ENCODE results near the gene CCDC33. TPM values are rescaled to one million over a fixed set of nuclear protein-coding genes. Genes with fewer than 3 reads are reported as not detected.
A peak's percentile ranks its signal among the peaks of the same experiment; 100 is the strongest.

Gene CCDC33
- total RNA-seq, 1 experiment from 2014 or later: 10.6 TPM

DNA sequence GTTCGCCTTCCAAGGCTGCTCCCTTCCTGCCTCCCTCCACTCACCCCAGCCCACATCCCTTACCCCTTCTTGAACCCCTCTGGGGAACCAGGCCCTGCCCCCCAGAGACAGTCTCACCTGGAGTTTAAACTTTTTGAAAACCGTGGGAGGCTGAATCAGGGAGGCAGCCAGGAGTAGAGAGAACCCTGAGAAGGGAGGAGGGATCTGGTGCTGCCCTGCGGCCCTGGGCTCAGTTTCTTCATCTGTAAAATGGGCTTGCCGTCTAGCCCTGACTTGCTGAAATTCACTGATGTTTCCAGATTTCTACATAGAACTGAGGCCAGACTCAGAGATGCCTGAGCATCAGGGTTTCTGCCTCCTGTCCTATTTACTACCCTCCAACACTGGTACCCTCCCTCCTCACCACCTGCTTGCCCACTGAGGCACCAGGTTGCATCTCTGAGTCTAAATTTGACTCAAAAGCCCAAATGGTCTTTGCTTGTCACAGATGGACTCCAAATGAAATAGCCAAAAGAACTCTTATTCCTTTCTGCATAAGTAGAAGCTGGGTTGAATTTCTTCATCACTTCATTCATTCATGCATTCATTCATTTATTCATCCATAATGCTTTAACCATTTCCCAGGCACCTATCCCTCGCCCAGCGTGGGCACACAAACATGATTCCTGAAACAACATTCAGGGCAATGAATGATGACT, 21.7 kb upstream of the CCDC33 start:
- Mint-ChIP-seq H3K9me3 (no peaks in the 10 kb centered on the region), H3K36me3 (peaks cover 8% of the 10 kb centered on the region; the same call in 1 of the 2 replicates), H3K27me3 (ENCODE audit: low read depth) (peaks cover 42% of the 10 kb centered on the region), H3K27ac (peak overlapping the region; percentile 81), H3K4me3 (peak overlapping the region; percentile 34), H3K4me1 (peaks cover 66% of the 10 kb centered on the region)
- ChIA-PET CTCF (interaction anchor here (1.0 to 1.9 kb wide), 5 partner anchors 12 to 108 kb away, joined by 3 to 13 read pairs (median 5); partner anchors contain the start of gene STRA6), POLR2A (interaction anchor here (1.0 kb wide), 1 partner anchor 105 kb away, joined by 4 read pairs; no protein-coding TSS in a partner anchor)
- TF ChIP-seq GTF2I (CRISPR knock-in tag; conservative IDR thresholded peaks at IDR 0.05): peak; percentile 99
- TF ChIP-seq OVOL2 (CRISPR knock-in tag; IDR thresholded peaks at IDR 0.05; ENCODE audit: borderline replicate concordance): no peak
- 0 out of 2 replicates have a peak, but pooled peaks have one; percentile 28 for TF ChIP-seq ZNF416 (CRISPR knock-in tag; IDR thresholded peaks at IDR 0.05)
- no peak for TF ChIP-seq E2F1 (CRISPR knock-in tag; IDR thresholded peaks at IDR 0.05)
- TF ChIP-seq, protein P1, sequence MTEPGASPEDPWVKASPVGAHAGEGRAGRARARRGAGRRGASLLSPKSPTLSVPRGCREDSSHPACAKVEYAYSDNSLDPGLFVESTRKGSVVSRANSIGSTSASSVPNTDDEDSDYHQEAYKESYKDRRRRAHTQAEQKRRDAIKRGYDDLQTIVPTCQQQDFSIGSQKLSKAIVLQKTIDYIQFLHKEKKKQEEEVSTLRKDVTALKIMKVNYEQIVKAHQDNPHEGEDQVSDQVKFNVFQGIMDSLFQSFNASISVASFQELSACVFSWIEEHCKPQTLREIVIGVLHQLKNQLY (CRISPR knock-in tag; IDR thresholded peaks at IDR 0.05): no peak
- no peak for TF ChIP-seq SMAD3 (CRISPR knock-in tag; IDR thresholded peaks at IDR 0.05; ENCODE audit: borderline replicate concordance)
- no peak for TF ChIP-seq ZBTB21 (CRISPR knock-in tag; IDR thresholded peaks at IDR 0.05; ENCODE audit: borderline replicate concordance)
- TF ChIP-seq ZNF263 (CRISPR knock-in tag; IDR thresholded peaks at IDR 0.05; ENCODE audit: low read depth): no peak
- no peak for ATAC-seq
- no peak for DNase-seq (ENCODE audit: low spot score)

DNA sequence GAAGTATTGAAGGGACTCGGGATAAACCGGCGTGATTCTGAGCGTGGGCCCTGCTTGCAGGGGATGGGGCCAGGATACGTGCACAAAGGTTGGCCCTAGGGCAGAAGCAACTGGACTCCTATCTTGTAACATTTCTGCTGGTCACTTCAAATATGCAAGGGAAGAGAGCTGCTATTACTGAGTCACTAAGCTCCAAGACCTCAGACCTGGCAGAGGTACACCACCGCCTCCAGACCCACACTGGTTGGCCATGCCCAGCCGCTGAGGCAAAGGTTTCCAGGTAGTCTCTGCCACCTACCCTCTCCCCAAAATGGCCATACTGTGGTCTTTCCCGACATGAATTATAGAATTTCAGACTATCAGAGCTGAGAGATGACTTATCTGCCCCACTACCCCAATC, 20.2 kb upstream of the CCDC33 start:
- peaks cover 52% of the 10 kb centered on the region for H3K27me3 Mint-ChIP-seq (ENCODE audit: low read depth)
- TF ChIP-seq E2F1 (CRISPR knock-in tag; IDR thresholded peaks at IDR 0.05) (no peak), PRDM15 (CRISPR knock-in tag; IDR thresholded peaks at IDR 0.05) (no peak), ZNF416 (CRISPR knock-in tag; IDR thresholded peaks at IDR 0.05) (no peak), ZNF532 (CRISPR knock-in tag; IDR thresholded peaks at IDR 0.05; ENCODE audit: borderline replicate concordance) (no peak)
- TF ChIP-seq, protein P2, sequence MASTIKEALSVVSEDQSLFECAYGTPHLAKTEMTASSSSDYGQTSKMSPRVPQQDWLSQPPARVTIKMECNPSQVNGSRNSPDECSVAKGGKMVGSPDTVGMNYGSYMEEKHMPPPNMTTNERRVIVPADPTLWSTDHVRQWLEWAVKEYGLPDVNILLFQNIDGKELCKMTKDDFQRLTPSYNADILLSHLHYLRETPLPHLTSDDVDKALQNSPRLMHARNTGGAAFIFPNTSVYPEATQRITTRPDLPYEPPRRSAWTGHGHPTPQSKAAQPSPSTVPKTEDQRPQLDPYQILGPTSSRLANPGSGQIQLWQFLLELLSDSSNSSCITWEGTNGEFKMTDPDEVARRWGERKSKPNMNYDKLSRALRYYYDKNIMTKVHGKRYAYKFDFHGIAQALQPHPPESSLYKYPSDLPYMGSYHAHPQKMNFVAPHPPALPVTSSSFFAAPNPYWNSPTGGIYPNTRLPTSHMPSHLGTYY (CRISPR knock-in tag; IDR thresholded peaks at IDR 0.05): no peak
- TF ChIP-seq, protein P3, sequence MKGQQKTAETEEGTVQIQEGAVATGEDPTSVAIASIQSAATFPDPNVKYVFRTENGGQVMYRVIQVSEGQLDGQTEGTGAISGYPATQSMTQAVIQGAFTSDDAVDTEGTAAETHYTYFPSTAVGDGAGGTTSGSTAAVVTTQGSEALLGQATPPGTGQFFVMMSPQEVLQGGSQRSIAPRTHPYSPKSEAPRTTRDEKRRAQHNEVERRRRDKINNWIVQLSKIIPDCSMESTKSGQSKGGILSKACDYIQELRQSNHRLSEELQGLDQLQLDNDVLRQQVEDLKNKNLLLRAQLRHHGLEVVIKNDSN (CRISPR knock-in tag; IDR thresholded peaks at IDR 0.05): no peak
- TF ChIP-seq, protein P4, sequence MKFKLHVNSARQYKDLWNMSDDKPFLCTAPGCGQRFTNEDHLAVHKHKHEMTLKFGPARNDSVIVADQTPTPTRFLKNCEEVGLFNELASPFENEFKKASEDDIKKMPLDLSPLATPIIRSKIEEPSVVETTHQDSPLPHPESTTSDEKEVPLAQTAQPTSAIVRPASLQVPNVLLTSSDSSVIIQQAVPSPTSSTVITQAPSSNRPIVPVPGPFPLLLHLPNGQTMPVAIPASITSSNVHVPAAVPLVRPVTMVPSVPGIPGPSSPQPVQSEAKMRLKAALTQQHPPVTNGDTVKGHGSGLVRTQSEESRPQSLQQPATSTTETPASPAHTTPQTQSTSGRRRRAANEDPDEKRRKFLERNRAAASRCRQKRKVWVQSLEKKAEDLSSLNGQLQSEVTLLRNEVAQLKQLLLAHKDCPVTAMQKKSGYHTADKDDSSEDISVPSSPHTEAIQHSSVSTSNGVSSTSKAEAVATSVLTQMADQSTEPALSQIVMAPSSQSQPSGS (CRISPR knock-in tag; IDR thresholded peaks at IDR 0.05; ENCODE audit: borderline replicate concordance, low read depth): no peak
- TF ChIP-seq, protein P5, sequence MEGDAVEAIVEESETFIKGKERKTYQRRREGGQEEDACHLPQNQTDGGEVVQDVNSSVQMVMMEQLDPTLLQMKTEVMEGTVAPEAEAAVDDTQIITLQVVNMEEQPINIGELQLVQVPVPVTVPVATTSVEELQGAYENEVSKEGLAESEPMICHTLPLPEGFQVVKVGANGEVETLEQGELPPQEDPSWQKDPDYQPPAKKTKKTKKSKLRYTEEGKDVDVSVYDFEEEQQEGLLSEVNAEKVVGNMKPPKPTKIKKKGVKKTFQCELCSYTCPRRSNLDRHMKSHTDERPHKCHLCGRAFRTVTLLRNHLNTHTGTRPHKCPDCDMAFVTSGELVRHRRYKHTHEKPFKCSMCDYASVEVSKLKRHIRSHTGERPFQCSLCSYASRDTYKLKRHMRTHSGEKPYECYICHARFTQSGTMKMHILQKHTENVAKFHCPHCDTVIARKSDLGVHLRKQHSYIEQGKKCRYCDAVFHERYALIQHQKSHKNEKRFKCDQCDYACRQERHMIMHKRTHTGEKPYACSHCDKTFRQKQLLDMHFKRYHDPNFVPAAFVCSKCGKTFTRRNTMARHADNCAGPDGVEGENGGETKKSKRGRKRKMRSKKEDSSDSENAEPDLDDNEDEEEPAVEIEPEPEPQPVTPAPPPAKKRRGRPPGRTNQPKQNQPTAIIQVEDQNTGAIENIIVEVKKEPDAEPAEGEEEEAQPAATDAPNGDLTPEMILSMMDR (IDR thresholded peaks at IDR 0.05): no peak

More for the DNA sequence above, 20.2 kb upstream of the CCDC33 start:
- Mint-ChIP-seq H3K4me3 (no peak overlapping the region), H3K9me3 (no peaks in the 10 kb centered on the region), H3K27ac (no peak overlapping the region), H3K4me1 (peaks cover 65% of the 10 kb centered on the region), H3K36me3 (0 out of 2 replicates have a peak, but pooled peaks cover 4% of the 10 kb centered on the region)
- ATAC-seq: no peak
- ChIA-PET CTCF (interaction anchor here (1.1 to 1.9 kb wide), 4 partner anchors 13 to 92 kb away, joined by 3 to 13 read pairs (median 6); partner anchors contain the start of gene STRA6), POLR2A (no interaction called here)
- no peak for DNase-seq (ENCODE audit: low spot score)

All from WTC11 (cell line).